ENCODE results near the gene TOM1. TPM values are rescaled to one million over a fixed set of nuclear protein-coding genes. Genes with fewer than 3 reads are reported as not detected.
A peak's percentile ranks its signal among the peaks of the same experiment; 100 is the strongest.

Gene TOM1
- total and polyA plus RNA-seq, 10 of the 15 experiments (the other 5 are each of a cell fraction or from before 2014, with no cell fraction given) = 2.2 to 64.6 (median 40.3) TPM

DNA sequence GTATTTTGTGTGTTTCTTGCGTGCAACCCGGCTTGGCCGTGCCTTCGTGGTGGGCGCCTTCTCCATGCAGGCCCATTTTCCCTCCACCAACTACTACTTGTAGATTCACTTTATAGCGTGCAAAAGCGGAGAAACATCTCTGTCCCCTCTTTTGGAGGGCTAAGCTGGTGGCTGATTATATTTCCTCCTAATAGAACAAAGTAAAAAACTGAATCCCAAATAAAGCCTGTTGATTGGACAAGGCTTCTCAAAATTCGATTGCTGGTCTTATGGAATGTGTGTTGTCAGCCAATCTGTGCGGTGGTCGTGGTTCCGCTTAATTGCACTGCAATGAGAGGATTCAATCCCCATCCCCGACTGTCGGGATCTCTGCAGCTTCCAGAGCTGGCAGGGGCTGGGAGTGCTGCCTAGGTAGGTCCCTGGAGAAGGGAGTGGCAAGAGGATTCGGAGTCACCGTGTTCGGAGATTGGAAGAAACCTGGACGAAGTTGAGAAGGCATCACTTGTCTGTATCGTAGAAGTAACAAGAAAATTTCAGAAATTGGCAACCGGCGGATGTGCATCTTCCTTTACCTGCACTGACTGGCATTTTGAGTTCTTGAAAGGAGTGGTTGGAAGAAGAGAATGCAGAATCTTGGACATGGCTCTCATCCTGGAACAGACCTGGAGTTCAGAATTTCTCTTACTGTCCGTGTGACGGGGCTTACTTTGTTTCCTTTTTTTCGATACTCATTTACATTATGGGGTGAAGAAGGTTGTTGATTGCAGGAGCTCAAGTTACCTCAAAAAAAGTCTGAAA is 41.3 kb upstream of the TOM1 start:
- Histone ChIP-seq H3K4me3 (peak overlapping the region; percentile 73), H3K27me3 (replicated peaks in 1 of 2; ENCODE audit: control insufficient read depth in 2 of 2, insufficient read depth in 2 of 2, low read length in 1 of 2) (no peaks in the 10 kb centered on the region), H3K4me2 (ENCODE audit: control insufficient read depth, insufficient read depth) (peak overlapping the region; percentile 89), H3K9me3 (replicated peaks; ENCODE audit: control insufficient read depth, insufficient read depth, low read length) (no peaks in the 10 kb centered on the region), H3K36me3 (ENCODE audit: control insufficient read depth in 2 of 2, insufficient read depth in 2 of 2, low read length in 1 of 2) (peaks cover 0 to 6% of the 10 kb centered on the region in 2 experiments; a peak in 1 of 4 replicates), H4K20me1 (ENCODE audit: control insufficient read depth, insufficient read depth) (no peaks in the 10 kb centered on the region), H3K4me1 (ENCODE audit: control insufficient read depth, insufficient read depth, low read length) (0 out of 2 replicates have a peak, but pooled peaks cover 5% of the 10 kb centered on the region), H3K27ac (ENCODE audit: control insufficient read depth, insufficient read depth) (peak overlapping the region; percentile 74), H3K9ac (ENCODE audit: control insufficient read depth, insufficient read depth, low read length) (peak overlapping the region; percentile 85), H2AFZ (ENCODE audit: control insufficient read depth, low read depth, low read length) (peak overlapping the region; percentile 39), H3K79me2 (ENCODE audit: control insufficient read depth, insufficient read depth, low read length) (peaks cover 28% of the 10 kb centered on the region)
- ChIA-PET SMC1A (ENCODE audit: uncharacterized antibody, unreplicated experiment) (interaction anchor here (0.8 to 1.8 kb wide), 8 partner anchors 8 to 151 kb away, joined by 3 to 10 read pairs (median 4); partner anchors contain the start of gene TOM1), CTCF (interaction anchor here (0.7 to 2.5 kb wide), 6 partner anchors 10 to 79 kb away, joined by 3 to 11 read pairs (median 3); no protein-coding TSS in a partner anchor), POLR2A (interaction anchor here (0.6 to 1.6 kb wide), 7 partner anchors 8 to 151 kb away, joined by 3 to 7 read pairs (median 4); partner anchors contain the start of gene TOM1), RAD21 (ENCODE audit: unreplicated experiment) (interaction anchor here (0.7 to 1.7 kb wide), 7 partner anchors 9 to 53 kb away, joined by 3 to 5 read pairs (median 3); partner anchors contain the start of gene TOM1)
- TSS peak; percentile 64 for BruUV-seq (replicated peaks)
- WGBS (ENCODE audit: insufficient coverage, insufficient replicate concordance, low lambda C conversion rate, missing lambda C conversion rate) = 38% methylated on average over 23 of the region's 23 CpGs
- FAIRE-seq (no peak), ATAC-seq (peak; percentile 14), DNase-seq (ENCODE audit: low read depth, low spot score) (no peak)
- intact Hi-C loops (cut with micrococcal nuclease; ENCODE audit: unreplicated experiment) = loop anchor here (5.0 kb wide), 1 partner anchor 49 kb away; no protein-coding TSS in a partner anchor
- in situ Hi-C loops (cut with MboI) = no loop called here
- TF ChIP-seq MTA3 (IDR thresholded peaks at IDR 0.05; ENCODE audit: borderline replicate concordance, low read length) = 0 out of 2 replicates have a peak, but pooled peaks have one; percentile 20
- TF ChIP-seq, protein P1, sequence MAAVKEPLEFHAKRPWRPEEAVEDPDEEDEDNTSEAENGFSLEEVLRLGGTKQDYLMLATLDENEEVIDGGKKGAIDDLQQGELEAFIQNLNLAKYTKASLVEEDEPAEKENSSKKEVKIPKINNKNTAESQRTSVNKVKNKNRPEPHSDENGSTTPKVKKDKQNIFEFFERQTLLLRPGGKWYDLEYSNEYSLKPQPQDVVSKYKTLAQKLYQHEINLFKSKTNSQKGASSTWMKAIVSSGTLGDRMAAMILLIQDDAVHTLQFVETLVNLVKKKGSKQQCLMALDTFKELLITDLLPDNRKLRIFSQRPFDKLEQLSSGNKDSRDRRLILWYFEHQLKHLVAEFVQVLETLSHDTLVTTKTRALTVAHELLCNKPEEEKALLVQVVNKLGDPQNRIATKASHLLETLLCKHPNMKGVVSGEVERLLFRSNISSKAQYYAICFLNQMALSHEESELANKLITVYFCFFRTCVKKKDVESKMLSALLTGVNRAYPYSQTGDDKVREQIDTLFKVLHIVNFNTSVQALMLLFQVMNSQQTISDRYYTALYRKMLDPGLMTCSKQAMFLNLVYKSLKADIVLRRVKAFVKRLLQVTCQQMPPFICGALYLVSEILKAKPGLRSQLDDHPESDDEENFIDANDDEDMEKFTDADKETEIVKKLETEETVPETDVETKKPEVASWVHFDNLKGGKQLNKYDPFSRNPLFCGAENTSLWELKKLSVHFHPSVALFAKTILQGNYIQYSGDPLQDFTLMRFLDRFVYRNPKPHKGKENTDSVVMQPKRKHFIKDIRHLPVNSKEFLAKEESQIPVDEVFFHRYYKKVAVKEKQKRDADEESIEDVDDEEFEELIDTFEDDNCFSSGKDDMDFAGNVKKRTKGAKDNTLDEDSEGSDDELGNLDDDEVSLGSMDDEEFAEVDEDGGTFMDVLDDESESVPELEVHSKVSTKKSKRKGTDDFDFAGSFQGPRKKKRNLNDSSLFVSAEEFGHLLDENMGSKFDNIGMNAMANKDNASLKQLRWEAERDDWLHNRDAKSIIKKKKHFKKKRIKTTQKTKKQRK (IDR thresholded peaks at IDR 0.05; ENCODE audit: low read depth, low read length) = no peak

All from GM12878 (cell line).